Left lung (tissue), 10 donors: ENCODE measurements around the gene FEZF1. TPM values are rescaled to one million over a fixed set of nuclear protein-coding genes. Genes with fewer than 3 reads are reported as not detected.

Experiments
- ATAC-seq: fragments of 200-7000 bp; cut with Tn5 transposase; one replicate; pipeline ENCODE4 v1.9.1; 2020; ENCODE audit warnings: moderate library complexity
- DNase-seq, 4 donors: peaks; one replicate each; pipeline ENCODE4 v3.0.0-alpha.2; 2013 to 2020
- H3K27ac ChIP-seq, 2 donors: fragments of 200-600 bp; sonication (generic) in 1 of 2; one replicate each; pipeline versions ENCODE4 v1.5.0 to v1.8.0; 2020 to 2021
- H3K27me3 ChIP-seq, 2 donors: fragments of 200-600 bp; sonication (generic) in 1 of 2; one replicate each; pipeline versions ENCODE4 v1.5.0 to v1.8.0; 2020 to 2021
- H3K36me3 ChIP-seq, 2 donors: fragments of 200-600 bp; sonication (generic) in 1 of 2; one replicate each; pipeline versions ENCODE4 v1.5.0 to v1.8.0; 2020 to 2021
- H3K4me1 ChIP-seq, 2 donors: fragments of 200-600 bp; one replicate each; pipeline ENCODE4 v1.8.0; 2021
- H3K4me3 ChIP-seq, 2 donors: fragments of 200-600 bp; sonication (generic) in 1 of 2; one replicate each; pipeline versions ENCODE4 v1.5.0 to v1.8.0; 2020 to 2021; ENCODE audit warnings: mild to moderate bottlenecking in 1 of 2
- H3K9me3 ChIP-seq, 2 donors: fragments of 200-600 bp; sonication (generic) in 1 of 2; one replicate each; pipeline versions ENCODE4 v1.5.0 to v1.8.0; 2020 to 2021
- intact Hi-C, 2 donors: fragments of 100-400 bp; cut with DNase I; formaldehyde crosslinking; loops; one replicate each; pipeline versions ENCODE4 v1.11.2 to v1.14.2; 2022
- polyA plus RNA-seq, 6 donors: library from polyadenylated mRNA; unstranded; fragments of 120-200 nt; gene quantifications; one replicate each; pipeline ENCODE4 v1.2.1, GENCODE V29; 2013; ENCODE audit not compliant: insufficient read length in 6 of 6
- total RNA-seq, 2 donors: library from RNA; stranded (reverse); fragmentation: NEBNext Ultra II Directional; extraction: Animal tissue kit (Norgen Biotek cat#: 25700); gene quantifications; one replicate each; pipeline ENCODE4 v1.2.1, GENCODE V29; 2021
- TF ChIP-seq, protein P1 (sequence below), 2 donors: fragments of 200-600 bp; sonication (generic) in 1 of 2; IDR thresholded peaks; one replicate each; pipeline versions ENCODE4 v1.5.0 to v1.8.0; 2021; ENCODE audit warnings: antibody characterized with exemption in 2 of 2
- donor health status: DM: no; HTN: yes; CAD: no.
- donor health status: DM: no; HTN: no; CAD: no.

The FEZF1 gene
- total and polyA plus RNA-seq, 8 donors, result not detected

DNA sequence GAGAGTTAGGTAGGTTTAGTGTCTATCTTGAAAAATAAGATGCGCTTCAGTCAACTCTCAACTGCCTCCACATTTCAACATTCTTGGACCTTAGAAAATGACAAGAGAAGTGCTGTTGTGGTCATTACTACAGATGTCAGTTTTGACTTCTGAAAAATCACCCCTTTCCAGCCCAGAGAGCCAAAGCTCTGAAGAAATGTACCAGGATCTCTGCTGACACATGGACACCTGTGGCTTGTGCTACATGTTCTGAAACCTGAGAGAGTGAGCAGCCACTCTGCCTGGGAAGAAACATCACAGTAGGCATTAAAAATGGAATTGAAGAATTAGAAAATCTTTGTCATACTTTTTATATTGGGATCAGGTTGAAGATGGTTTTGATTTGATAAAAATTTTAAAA is 35.9 kb upstream of the FEZF1 start:
- intact Hi-C loops, result no loop called here
- Histone ChIP-seq H3K4me3 (no peak overlapping the region), H3K27ac (no peak overlapping the region), H3K27me3 (no peaks in the 10 kb centered on the region), H3K9me3 (no peaks in the 10 kb centered on the region), H3K36me3 (no peaks in the 10 kb centered on the region), H3K4me1 (no peaks in the 10 kb centered on the region)
- TF ChIP-seq, protein P1, sequence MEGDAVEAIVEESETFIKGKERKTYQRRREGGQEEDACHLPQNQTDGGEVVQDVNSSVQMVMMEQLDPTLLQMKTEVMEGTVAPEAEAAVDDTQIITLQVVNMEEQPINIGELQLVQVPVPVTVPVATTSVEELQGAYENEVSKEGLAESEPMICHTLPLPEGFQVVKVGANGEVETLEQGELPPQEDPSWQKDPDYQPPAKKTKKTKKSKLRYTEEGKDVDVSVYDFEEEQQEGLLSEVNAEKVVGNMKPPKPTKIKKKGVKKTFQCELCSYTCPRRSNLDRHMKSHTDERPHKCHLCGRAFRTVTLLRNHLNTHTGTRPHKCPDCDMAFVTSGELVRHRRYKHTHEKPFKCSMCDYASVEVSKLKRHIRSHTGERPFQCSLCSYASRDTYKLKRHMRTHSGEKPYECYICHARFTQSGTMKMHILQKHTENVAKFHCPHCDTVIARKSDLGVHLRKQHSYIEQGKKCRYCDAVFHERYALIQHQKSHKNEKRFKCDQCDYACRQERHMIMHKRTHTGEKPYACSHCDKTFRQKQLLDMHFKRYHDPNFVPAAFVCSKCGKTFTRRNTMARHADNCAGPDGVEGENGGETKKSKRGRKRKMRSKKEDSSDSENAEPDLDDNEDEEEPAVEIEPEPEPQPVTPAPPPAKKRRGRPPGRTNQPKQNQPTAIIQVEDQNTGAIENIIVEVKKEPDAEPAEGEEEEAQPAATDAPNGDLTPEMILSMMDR (IDR thresholded peaks at IDR 0.05), result no peak
- DNase-seq (no peak), ATAC-seq (no peak)

DNA sequence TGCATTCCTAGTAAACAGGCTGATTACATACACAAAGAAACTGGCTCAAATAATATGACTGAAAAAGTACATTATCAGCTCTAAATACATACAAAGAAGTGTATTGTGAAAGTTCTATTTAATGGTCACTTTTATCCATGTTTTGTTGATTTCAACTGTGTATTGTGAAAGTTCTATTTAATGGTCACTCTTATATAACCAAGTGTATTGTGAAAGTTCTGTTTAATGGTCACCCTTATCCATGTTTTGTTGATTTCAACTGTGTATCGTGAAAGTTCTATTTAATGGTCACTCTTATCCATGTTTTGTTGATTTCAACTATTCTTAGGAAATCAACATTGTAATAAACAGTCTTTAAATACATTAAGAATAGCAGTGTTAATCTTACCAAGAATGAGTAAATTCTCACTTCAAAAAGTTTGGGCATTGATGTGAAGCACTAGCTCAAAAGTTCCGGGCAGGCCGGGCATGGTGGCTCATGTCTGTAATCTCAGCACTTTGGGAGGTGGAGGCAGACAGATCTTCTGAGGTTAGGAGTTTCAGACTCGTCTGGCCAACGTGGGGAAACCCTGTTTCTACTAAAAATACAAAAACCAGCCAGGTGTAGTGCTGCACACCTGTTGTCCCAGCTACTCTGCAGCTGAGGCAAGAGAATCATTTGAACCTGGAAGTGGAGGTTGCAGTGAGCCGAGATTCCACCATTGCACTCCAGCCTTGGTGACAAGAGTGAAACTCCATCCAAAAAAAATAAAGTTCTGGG is 34.8 kb upstream of the FEZF1 start:
- intact Hi-C loops, result no loop called here
- Histone ChIP-seq H3K9me3 (no peaks in the 10 kb centered on the region), H3K27ac (no peak overlapping the region), H3K27me3 (no peaks in the 10 kb centered on the region), H3K4me1 (no peaks in the 10 kb centered on the region), H3K4me3 (no peak overlapping the region), H3K36me3 (no peaks in the 10 kb centered on the region)
- ATAC-seq (no peak), DNase-seq (no peak)
- TF ChIP-seq, protein P1 (IDR thresholded peaks at IDR 0.05), result no peak

GRCh38 chr7:122337011-122337410 is 32.5 kb upstream of the FEZF1 start:
- Histone ChIP-seq H3K27ac (no peak overlapping the region), H3K4me1 (no peaks in the 10 kb centered on the region), H3K9me3 (no peaks in the 10 kb centered on the region), H3K4me3 (no peak overlapping the region), H3K36me3 (no peaks in the 10 kb centered on the region), H3K27me3 (no peaks in the 10 kb centered on the region)
- no peak for ATAC-seq
- intact Hi-C loops, result no loop called here
- DNase-seq, result no peak
- TF ChIP-seq, protein P1 (IDR thresholded peaks at IDR 0.05), result no peak

GRCh38 chr7:122329145-122329802 is 24.7 kb upstream of the FEZF1 start:
- Histone ChIP-seq H3K27ac (no peak overlapping the region), H3K9me3 (no peaks in the 10 kb centered on the region), H3K27me3 (no peaks in the 10 kb centered on the region), H3K4me3 (no peak overlapping the region), H3K36me3 (no peaks in the 10 kb centered on the region), H3K4me1 (no peaks in the 10 kb centered on the region)
- TF ChIP-seq, protein P1 (IDR thresholded peaks at IDR 0.05), result no peak
- DNase-seq, result no peak
- intact Hi-C loops, result no loop called here
- no peak for ATAC-seq

- H3K9me3 ChIP-seq, result no peaks in the 10 kb centered on the region
- no peak overlapping the region for H3K4me3 ChIP-seq
- H3K27ac ChIP-seq, result no peak overlapping the region
- intact Hi-C loops, result no loop called here
- TF ChIP-seq, protein P1 (IDR thresholded peaks at IDR 0.05), result no peak
- no peaks in the 10 kb centered on the region for H3K36me3 ChIP-seq
- H3K27me3 ChIP-seq, result no peaks in the 10 kb centered on the region
- ATAC-seq (no peak), DNase-seq (no peak)
- H3K4me1 ChIP-seq, result no peaks in the 10 kb centered on the region
Observed at GRCh38 chr7:122327969-122328368, 23.4 kb upstream of the FEZF1 start.
